Mesothelial cell of epicardium (in vitro differentiated cells): ENCODE data around the gene CEACAM3. TPM values are rescaled to one million over a fixed set of nuclear protein-coding genes. Genes with fewer than 3 reads are reported as not detected.

ENCODE experiments used
- DNase-seq, 2 experiments: peaks; one replicate each; pipeline ENCODE4 v3.0.0; 2021; ENCODE audit warnings: low spot score in 2 of 2; ENCODE audit not compliant: unreplicated experiment in 2 of 2
- H3K27ac Mint-ChIP-seq: 2 replicates; pipeline ENCODE4 v1.8.0; 2021; ENCODE audit warnings: mixed read lengths
- H3K27me3 Mint-ChIP-seq: 2 replicates; pipeline ENCODE4 v1.8.0; 2021; ENCODE audit warnings: low read depth, mixed read lengths
- H3K36me3 Mint-ChIP-seq: 2 replicates; pipeline ENCODE4 v1.8.0; 2021; ENCODE audit warnings: mixed read lengths
- H3K4me1 Mint-ChIP-seq: 2 replicates; pipeline ENCODE4 v1.8.0; 2021; ENCODE audit warnings: mixed read lengths
- H3K4me3 Mint-ChIP-seq: 2 replicates; pipeline ENCODE4 v1.8.0; 2021; ENCODE audit warnings: mild to moderate bottlenecking, moderate library complexity, mixed read lengths
- H3K9me3 Mint-ChIP-seq: 2 replicates; pipeline ENCODE4 v1.8.0; 2021; ENCODE audit warnings: mixed read lengths
- total RNA-seq: library from RNA; stranded (reverse); gene quantifications from 3 replicates; pipeline ENCODE4 v1.2.1, GENCODE V29; 2021
- TF ChIP-seq, protein P1 (sequence below): fragments of 200-600 bp; sonication (generic); IDR thresholded peaks from one replicate; pipeline ENCODE4 v1.5.0; 2021; ENCODE audit warnings: antibody characterized with exemption; ENCODE audit not compliant: unreplicated experiment

Gene CEACAM3
- total RNA-seq, 1 donor from 2014 or later = not detected

DNA sequence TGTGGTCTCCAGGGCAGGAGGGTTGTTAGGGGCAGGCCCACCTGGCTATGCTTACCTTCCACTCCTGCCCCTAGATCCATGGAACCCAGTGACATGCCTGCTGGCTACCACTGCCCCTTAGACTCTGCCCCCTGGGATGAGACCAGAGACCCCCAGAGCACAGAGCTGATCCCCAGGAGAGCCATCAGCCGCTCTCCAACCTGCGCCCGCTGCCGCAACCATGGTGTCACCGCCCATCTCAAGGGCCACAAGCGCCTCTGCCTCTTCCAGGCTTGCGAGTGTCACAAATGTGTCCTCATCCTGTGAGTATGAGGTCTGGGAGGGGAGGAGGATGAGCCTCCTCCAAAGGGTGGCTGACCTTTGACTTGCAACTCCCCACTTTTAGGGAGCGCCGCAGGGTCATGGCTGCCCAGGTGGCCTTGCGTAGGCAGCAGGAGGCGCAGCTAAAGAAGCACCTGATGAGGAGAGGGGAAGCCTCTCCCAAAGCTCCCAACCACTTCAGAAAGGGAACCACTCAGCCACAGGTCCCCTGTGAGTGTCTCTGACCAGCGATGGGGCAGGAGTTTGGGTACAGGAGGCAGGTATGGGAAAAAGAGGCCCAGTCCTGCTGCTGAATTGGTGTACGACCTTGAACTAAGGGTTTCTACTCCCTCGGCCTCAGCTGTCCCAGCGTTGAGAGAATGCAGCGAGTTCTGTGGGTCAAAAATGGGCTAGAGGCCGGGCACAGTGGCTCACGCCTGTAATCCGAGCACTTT is 51.1 kb downstream of the CEACAM3 start:
- H3K4me3 Mint-ChIP-seq = no peak overlapping the region
- no peak overlapping the region for H3K27ac Mint-ChIP-seq
- no peak for DNase-seq
- peaks cover 18% of the 10 kb centered on the region for H3K9me3 Mint-ChIP-seq
- H3K4me1 Mint-ChIP-seq = no peaks in the 10 kb centered on the region
- no peaks in the 10 kb centered on the region for H3K36me3 Mint-ChIP-seq
- TF ChIP-seq, protein P1, sequence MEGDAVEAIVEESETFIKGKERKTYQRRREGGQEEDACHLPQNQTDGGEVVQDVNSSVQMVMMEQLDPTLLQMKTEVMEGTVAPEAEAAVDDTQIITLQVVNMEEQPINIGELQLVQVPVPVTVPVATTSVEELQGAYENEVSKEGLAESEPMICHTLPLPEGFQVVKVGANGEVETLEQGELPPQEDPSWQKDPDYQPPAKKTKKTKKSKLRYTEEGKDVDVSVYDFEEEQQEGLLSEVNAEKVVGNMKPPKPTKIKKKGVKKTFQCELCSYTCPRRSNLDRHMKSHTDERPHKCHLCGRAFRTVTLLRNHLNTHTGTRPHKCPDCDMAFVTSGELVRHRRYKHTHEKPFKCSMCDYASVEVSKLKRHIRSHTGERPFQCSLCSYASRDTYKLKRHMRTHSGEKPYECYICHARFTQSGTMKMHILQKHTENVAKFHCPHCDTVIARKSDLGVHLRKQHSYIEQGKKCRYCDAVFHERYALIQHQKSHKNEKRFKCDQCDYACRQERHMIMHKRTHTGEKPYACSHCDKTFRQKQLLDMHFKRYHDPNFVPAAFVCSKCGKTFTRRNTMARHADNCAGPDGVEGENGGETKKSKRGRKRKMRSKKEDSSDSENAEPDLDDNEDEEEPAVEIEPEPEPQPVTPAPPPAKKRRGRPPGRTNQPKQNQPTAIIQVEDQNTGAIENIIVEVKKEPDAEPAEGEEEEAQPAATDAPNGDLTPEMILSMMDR = no peak
- H3K27me3 Mint-ChIP-seq = peaks cover 43% of the 10 kb centered on the region

DNA sequence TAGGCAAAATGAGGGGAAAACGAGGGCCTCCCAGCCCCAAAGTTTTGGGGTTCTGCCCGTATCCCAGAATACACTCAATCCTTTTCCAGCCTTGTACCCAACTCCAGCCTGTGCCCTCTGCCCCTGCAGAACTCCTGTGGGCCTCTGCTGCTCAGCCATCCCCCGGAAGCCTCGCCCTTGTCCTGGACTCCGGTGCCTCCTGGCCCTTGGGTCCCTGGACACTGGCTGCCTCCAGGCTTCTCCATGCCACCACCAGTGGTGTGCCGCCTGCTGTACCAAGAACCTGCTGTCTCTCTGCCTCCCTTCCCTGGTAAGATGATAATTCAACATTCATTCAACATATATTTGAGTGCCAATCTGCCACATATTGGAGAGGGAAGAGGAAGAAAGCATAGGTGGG is 52.3 kb downstream of the CEACAM3 start:
- DNase-seq = no peak
- H3K36me3 Mint-ChIP-seq = no peaks in the 10 kb centered on the region
- H3K27me3 Mint-ChIP-seq = peaks cover 54% of the 10 kb centered on the region

DNA sequence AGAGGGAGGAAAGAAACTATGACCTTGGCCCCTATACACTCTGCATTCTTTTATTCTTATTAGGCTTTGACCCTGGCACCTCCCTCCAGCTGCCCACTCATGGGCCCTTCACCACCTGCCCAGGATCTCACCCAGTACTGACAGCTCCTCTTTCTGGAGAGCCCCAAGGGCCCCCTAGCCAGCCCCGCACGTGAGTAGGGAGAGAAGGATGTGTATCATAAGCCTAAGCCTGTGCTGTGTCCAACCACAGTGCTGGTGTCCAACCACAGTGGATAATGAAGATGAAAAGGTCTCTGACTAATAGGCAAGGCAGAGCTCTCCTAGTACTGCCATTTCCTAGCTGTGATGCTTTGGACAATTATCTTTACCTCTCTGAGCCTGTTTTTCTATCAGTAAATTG is 52.7 kb downstream of the CEACAM3 start:
- Mint-ChIP-seq H3K4me3 (no peak overlapping the region), H3K27me3 (peaks cover 58% of the 10 kb centered on the region), H3K27ac (no peak overlapping the region), H3K4me1 (no peaks in the 10 kb centered on the region), H3K9me3 (peaks cover 10% of the 10 kb centered on the region), H3K36me3 (no peaks in the 10 kb centered on the region)
- no peak for DNase-seq
- TF ChIP-seq, protein P1 = no peak

More for the DNA sequence above, 52.3 kb downstream of the CEACAM3 start:
- TF ChIP-seq, protein P1 = no peak
- Mint-ChIP-seq H3K4me1 (no peaks in the 10 kb centered on the region), H3K9me3 (peaks cover 14% of the 10 kb centered on the region), H3K27ac (no peak overlapping the region), H3K4me3 (no peak overlapping the region)

DNA sequence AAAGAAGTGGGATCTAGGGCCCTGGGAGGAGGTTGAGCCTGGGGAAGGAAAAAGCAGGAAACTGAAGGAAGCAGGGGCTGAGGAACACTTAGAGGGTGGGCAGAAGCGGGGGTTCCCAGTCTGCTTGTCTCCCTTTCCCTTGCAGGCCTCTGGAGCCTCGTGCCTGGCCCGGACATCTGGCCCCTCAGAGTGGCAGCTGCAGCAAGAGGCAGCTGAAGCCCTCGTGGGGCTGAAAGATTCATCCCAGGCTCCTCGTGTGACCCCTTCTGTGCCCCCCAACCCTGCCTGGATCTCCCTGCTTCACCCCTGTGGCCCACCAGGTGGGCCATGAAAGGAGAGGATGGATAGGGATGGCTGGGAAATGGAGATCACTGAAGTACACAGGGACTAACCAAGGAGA is 54.0 kb downstream of the CEACAM3 start:
- H3K4me1 Mint-ChIP-seq = no peaks in the 10 kb centered on the region
- H3K36me3 Mint-ChIP-seq = no peaks in the 10 kb centered on the region
- H3K27me3 Mint-ChIP-seq = peaks cover 71% of the 10 kb centered on the region

DNA sequence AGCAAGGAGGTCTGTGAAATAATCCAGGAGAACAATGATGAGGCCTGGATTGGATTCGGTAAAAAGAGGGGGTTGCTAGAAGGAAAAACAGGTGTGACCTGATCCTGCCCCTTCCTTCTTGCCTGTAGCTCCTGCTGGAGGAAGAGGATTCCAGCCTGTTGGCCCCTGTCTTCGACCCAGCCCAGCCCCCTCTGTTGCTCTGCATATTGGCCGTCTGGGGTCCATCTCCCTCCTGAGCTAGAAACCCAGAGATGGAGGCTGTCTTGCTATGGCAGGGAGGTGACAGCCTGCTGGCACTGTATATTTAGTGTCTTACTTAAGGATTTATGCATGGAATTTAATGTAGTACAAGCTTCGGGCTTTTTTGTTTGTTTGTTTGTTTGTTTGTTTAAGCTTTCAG is 55.1 kb downstream of the CEACAM3 start:
- Mint-ChIP-seq H3K27ac (no peak overlapping the region), H3K36me3 (no peaks in the 10 kb centered on the region), H3K27me3 (peaks cover 74% of the 10 kb centered on the region)

More for the DNA sequence above, 54.0 kb downstream of the CEACAM3 start:
- no peak for DNase-seq
- Mint-ChIP-seq H3K4me3 (no peak overlapping the region), H3K9me3 (peaks cover 7% of the 10 kb centered on the region), H3K27ac (no peak overlapping the region)
- TF ChIP-seq, protein P1 = no peak

More for the DNA sequence above, 55.1 kb downstream of the CEACAM3 start:
- Mint-ChIP-seq H3K4me3 (no peak overlapping the region), H3K4me1 (no peaks in the 10 kb centered on the region), H3K9me3 (no peaks in the 10 kb centered on the region)
- no peak for DNase-seq
- TF ChIP-seq, protein P1 = no peak
